HEK293 (cell line): ENCODE data around the gene ERF.

Experiments used
- ATF2 ChIP-seq: fragments of 450-650 bp; formaldehyde crosslinking; IDR thresholded peaks from 2 replicates; pipeline ENCODE4 v1.5.1; 2016; ENCODE audit warnings: missing biosample characterization, missing genetic modification characterization, low read depth
- GLI2 ChIP-seq: fragments of 450-650 bp; formaldehyde crosslinking; IDR thresholded peaks from 2 replicates; pipeline ENCODE4; 2017; ENCODE audit warnings: missing biosample characterization, missing genetic modification characterization, low read depth, borderline replicate concordance
- GLI4 ChIP-seq: fragments of 450-650 bp; formaldehyde crosslinking; IDR thresholded peaks from 2 replicates; pipeline ENCODE4 v1.5.1; 2016; ENCODE audit warnings: missing biosample characterization, missing genetic modification characterization
- IKZF3 ChIP-seq: fragments of 450-650 bp; IDR thresholded peaks from 2 replicates; pipeline ENCODE4 v1.5.0; 2018; ENCODE audit warnings: missing biosample characterization, mild to moderate bottlenecking, missing genetic modification characterization, moderate library complexity
- KLF10 ChIP-seq: fragments of 450-650 bp; IDR thresholded peaks from 2 replicates; pipeline ENCODE4 v1.5.1; 2018; ENCODE audit warnings: missing biosample characterization, mild to moderate bottlenecking, missing genetic modification characterization
- KLF9 ChIP-seq: fragments of 450-650 bp; formaldehyde crosslinking; IDR thresholded peaks from 2 replicates; pipeline ENCODE4 v1.5.1; 2016; ENCODE audit warnings: missing biosample characterization, missing genetic modification characterization, low read depth
- OVOL3 ChIP-seq: fragments of 450-650 bp; formaldehyde crosslinking; IDR thresholded peaks from 2 replicates; pipeline ENCODE4 v1.5.1; 2016; ENCODE audit warnings: missing biosample characterization, missing genetic modification characterization
- SCRT2 ChIP-seq: fragments of 450-650 bp; formaldehyde crosslinking; IDR thresholded peaks from 2 replicates; pipeline ENCODE4 v1.5.1; 2016; ENCODE audit warnings: missing biosample characterization, missing genetic modification characterization
- ZBTB17 ChIP-seq: fragments of 450-650 bp; formaldehyde crosslinking; IDR thresholded peaks from 2 replicates; pipeline ENCODE4 v1.5.1; 2016; ENCODE audit warnings: missing biosample characterization, missing genetic modification characterization
- ZBTB6 ChIP-seq: fragments of 450-650 bp; formaldehyde crosslinking; IDR thresholded peaks from 2 replicates; pipeline ENCODE4 v1.5.1; 2017; ENCODE audit warnings: missing biosample characterization, missing genetic modification characterization
- ZFHX2 ChIP-seq: fragments of 450-650 bp; formaldehyde crosslinking; conservative IDR thresholded peaks from 2 replicates; pipeline ENCODE4 v1.5.1; 2016; ENCODE audit warnings: missing biosample characterization, missing genetic modification characterization
- ZNF132 ChIP-seq: fragments of 450-650 bp; formaldehyde crosslinking; IDR thresholded peaks from 2 replicates; pipeline ENCODE4 v1.5.1; 2017; ENCODE audit warnings: missing biosample characterization, missing genetic modification characterization, borderline replicate concordance
- ZNF157 ChIP-seq: fragments of 450-650 bp; formaldehyde crosslinking; IDR thresholded peaks from 2 replicates; pipeline ENCODE4 v1.5.1; 2016; ENCODE audit warnings: missing biosample characterization, missing genetic modification characterization
- ZNF341 ChIP-seq: fragments of 450-650 bp; formaldehyde crosslinking; IDR thresholded peaks from 2 replicates; pipeline ENCODE4; 2016; ENCODE audit warnings: low read depth, missing biosample characterization, missing genetic modification characterization
- ZNF544 ChIP-seq: fragments of 450-650 bp; formaldehyde crosslinking; IDR thresholded peaks from 2 replicates; pipeline ENCODE4 v1.5.0; 2017; ENCODE audit warnings: missing biosample characterization, missing genetic modification characterization
- ZNF580 ChIP-seq: fragments of 450-650 bp; formaldehyde crosslinking; IDR thresholded peaks from 2 replicates; pipeline ENCODE4 v1.5.1; 2016; ENCODE audit warnings: missing biosample characterization, missing genetic modification characterization
- ZNF600 ChIP-seq: fragments of 450-650 bp; formaldehyde crosslinking; IDR thresholded peaks from 2 replicates; pipeline ENCODE4 v1.5.1; 2016; ENCODE audit warnings: missing biosample characterization, missing genetic modification characterization
- ZNF660 ChIP-seq: fragments of 450-650 bp; IDR thresholded peaks from 2 replicates; pipeline ENCODE4 v1.5.1; 2018; ENCODE audit warnings: missing biosample characterization, mild to moderate bottlenecking, missing genetic modification characterization
- ZNF701 ChIP-seq: fragments of 450-650 bp; formaldehyde crosslinking; IDR thresholded peaks from 2 replicates; pipeline ENCODE4 v1.5.1; 2016; ENCODE audit warnings: missing biosample characterization, missing genetic modification characterization
- ZNF768 ChIP-seq: fragments of 450-650 bp; formaldehyde crosslinking; IDR thresholded peaks from 2 replicates; pipeline ENCODE4 v1.5.1; 2018; ENCODE audit warnings: missing biosample characterization, mild to moderate bottlenecking, missing genetic modification characterization
- ZNF776 ChIP-seq: fragments of 450-650 bp; formaldehyde crosslinking; IDR thresholded peaks from 2 replicates; pipeline ENCODE4 v1.5.0; 2017; ENCODE audit warnings: missing biosample characterization, missing genetic modification characterization, borderline replicate concordance
- ZNF777 ChIP-seq: fragments of 450-650 bp; formaldehyde crosslinking; IDR thresholded peaks from 2 replicates; pipeline ENCODE4 v1.5.1; 2017; ENCODE audit warnings: missing biosample characterization, missing genetic modification characterization, borderline replicate concordance
- ZNF785 ChIP-seq: fragments of 450-650 bp; formaldehyde crosslinking; IDR thresholded peaks from 2 replicates; pipeline ENCODE4 v1.5.1; 2016; ENCODE audit warnings: missing biosample characterization, missing genetic modification characterization
- TF ChIP-seq, protein P1 (sequence below): fragments of 450-650 bp; formaldehyde crosslinking; IDR thresholded peaks from 2 replicates; pipeline ENCODE4 v1.5.1; 2016; ENCODE audit warnings: missing biosample characterization, missing genetic modification characterization
- TF ChIP-seq, protein P2 (sequence below): fragments of 450-650 bp; formaldehyde crosslinking; conservative IDR thresholded peaks from 2 replicates; pipeline ENCODE4 v1.5.1; 2016; ENCODE audit warnings: low read depth, missing biosample characterization, missing genetic modification characterization

The ERF gene

DNA sequence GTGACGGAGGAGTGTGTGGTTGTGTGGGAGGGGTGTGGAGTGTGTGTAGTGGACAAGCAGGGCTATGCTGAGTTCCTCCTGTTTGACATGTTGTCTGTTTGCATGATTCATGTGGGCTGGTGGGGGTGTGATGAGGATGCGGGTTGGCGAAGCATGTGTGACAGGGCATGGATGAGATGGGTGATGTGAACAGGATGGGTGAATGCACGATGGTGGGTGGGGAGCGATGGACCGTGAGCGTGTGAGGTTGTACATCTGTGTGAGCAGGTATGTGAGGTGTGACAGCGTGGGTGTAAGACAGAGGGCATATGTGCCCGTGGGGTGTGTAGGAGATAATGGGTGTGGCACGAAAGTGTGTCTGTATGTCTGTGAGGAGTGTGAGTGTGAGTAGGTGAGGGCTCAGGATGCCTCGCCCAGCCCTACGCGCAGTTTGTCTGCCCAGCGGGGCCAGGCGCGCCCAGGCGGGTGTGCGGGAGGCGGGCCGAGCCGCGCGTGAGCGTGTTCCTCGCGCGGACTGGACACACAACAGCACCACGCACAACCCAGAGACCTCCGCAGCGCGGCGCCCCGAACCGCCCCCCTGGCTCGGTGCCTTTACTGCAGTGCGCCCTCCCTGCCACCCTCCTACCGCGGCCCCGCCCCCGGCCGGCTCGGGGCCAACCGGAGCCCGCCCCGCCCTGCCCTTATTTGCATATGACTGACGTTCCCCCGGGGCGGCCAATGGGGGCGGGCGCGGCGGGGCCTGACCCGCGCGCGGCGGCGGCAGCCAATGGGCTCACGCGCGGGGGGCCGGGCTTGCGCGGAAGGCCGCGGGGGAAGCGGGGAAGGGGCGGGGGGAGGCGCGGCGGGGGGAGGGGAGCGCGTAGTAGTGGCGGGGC lies 28.5 kb upstream of the ERF start (continued):
- TF ChIP-seq ZNF701 (tag by site-specific recombination) (no peak), ZFHX2 (tag by site-specific recombination) (peak; percentile 100), ZNF768 (tag by site-specific recombination) (no peak; the same call in 1 of the 2 replicates), ZNF157 (peak; percentile 64), ZNF776 (no peak), ZNF777 (peak; percentile 33; the same call in 1 of the 2 replicates), ZNF544 (tag by site-specific recombination) (no peak), GLI2 (tag by site-specific recombination) (no peak), ZNF600 (tag by site-specific recombination) (peak; percentile 99), ZNF785 (tag by site-specific recombination) (peak; percentile 89), ZNF660 (tag by site-specific recombination) (0 out of 2 replicates have a peak, but pooled peaks have one; percentile 14), IKZF3 (tag by site-specific recombination) (no peak), OVOL3 (0 out of 2 replicates have a peak, but pooled peaks have one; percentile 50), KLF9 (tag by site-specific recombination) (peak; percentile 99), ZNF341 (tag by site-specific recombination) (peak; percentile 85), ZNF132 (tag by site-specific recombination) (no peak), SCRT2 (tag by site-specific recombination) (peak; percentile 52; the same call in 1 of the 2 replicates), ZBTB6 (no peak), ZNF580 (peak; percentile 45), ATF2 (tag by site-specific recombination) (no peak), GLI4 (tag by site-specific recombination) (0 out of 2 replicates have a peak, but pooled peaks have one; percentile 91), KLF10 (tag by site-specific recombination) (peak; percentile 78), ZBTB17 (tag by site-specific recombination) (peak; percentile 98)
- TF ChIP-seq, protein P1, sequence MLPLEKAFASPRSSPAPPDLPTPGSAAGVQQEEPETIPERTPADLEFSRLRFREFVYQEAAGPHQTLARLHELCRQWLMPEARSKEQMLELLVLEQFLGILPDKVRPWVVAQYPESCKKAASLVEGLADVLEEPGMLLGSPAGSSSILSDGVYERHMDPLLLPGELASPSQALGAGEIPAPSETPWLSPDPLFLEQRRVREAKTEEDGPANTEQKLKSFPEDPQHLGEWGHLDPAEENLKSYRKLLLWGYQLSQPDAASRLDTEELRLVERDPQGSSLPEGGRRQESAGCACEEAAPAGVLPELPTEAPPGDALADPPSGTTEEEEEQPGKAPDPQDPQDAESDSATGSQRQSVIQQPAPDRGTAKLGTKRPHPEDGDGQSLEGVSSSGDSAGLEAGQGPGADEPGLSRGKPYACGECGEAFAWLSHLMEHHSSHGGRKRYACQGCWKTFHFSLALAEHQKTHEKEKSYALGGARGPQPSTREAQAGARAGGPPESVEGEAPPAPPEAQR: no peak
- TF ChIP-seq, protein P2, sequence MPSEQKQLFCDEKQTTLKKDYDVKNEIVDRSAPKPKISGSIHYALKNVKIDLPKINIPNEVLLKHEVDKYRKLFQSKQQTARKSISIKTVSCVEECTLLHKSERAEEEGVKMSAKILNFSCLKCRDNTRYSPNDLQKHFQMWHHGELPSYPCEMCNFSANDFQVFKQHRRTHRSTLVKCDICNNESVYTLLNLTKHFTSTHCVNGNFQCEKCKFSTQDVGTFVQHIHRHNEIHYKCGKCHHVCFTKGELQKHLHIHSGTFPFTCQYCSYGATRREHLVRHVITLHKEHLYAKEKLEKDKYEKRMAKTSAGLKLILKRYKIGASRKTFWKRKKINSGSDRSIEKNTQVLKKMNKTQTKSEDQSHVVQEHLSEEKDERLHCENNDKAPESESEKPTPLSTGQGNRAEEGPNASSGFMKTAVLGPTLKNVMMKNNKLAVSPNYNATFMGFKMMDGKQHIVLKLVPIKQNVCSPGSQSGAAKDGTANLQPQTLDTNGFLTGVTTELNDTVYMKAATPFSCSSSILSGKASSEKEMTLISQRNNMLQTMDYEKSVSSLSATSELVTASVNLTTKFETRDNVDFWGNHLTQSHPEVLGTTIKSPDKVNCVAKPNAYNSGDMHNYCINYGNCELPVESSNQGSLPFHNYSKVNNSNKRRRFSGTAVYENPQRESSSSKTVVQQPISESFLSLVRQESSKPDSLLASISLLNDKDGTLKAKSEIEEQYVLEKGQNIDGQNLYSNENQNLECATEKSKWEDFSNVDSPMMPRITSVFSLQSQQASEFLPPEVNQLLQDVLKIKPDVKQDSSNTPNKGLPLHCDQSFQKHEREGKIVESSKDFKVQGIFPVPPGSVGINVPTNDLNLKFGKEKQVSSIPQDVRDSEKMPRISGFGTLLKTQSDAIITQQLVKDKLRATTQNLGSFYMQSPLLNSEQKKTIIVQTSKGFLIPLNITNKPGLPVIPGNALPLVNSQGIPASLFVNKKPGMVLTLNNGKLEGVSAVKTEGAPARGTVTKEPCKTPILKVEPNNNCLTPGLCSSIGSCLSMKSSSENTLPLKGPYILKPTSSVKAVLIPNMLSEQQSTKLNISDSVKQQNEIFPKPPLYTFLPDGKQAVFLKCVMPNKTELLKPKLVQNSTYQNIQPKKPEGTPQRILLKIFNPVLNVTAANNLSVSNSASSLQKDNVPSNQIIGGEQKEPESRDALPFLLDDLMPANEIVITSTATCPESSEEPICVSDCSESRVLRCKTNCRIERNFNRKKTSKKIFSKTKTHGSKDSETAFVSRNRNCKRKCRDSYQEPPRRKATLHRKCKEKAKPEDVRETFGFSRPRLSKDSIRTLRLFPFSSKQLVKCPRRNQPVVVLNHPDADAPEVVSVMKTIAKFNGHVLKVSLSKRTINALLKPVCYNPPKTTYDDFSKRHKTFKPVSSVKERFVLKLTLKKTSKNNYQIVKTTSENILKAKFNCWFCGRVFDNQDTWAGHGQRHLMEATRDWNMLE (tag by site-specific recombination): no peak
